Measurements from ENCODE around the gene CD209.

GRCh38 chr19:7743425-7743841, 3.9 kb downstream of the CD209 start:
- no peak for TF ChIP-seq CTCF (IDR thresholded peaks at IDR 0.05)
- TF ChIP-seq ZFX (IDR thresholded peaks at IDR 0.05; ENCODE audit: borderline replicate concordance): no peak
